Loucy (cell line): ENCODE results near the gene PLTP.

Experiments used
- CTCF ChIP-seq: fragments of 200-600 bp; sonication (generic); conservative IDR thresholded peaks from 2 replicates; pipeline ENCODE4 v1.5.1; 2014; ENCODE audit warnings: mild to moderate bottlenecking, antibody characterized with exemption, low read length
- EZH2phosphoT487 ChIP-seq: fragments of 200-600 bp; IDR thresholded peaks from 2 replicates; pipeline ENCODE4 v1.6.1; 2018; ENCODE audit warnings: antibody characterized with exemption, mild to moderate bottlenecking, moderate library complexity, borderline replicate concordance

- TF ChIP-seq CTCF: no peak
- TF ChIP-seq EZH2phosphoT487: no peak
Measured at GRCh38 chr20:45902199-45902701, 9.7 kb downstream of the PLTP start.
